Astrocyte (in vitro differentiated cells and primary cell): Measurements from ENCODE around the gene AFF3. TPM values are rescaled to one million over a fixed set of nuclear protein-coding genes. Genes with fewer than 3 reads are reported as not detected.

ENCODE experiments used
- DNase-seq: peaks from one replicate; pipeline ENCODE4 v3.0.0-alpha.2; 2010; ENCODE audit warnings: low read depth
- FAIRE-seq: peaks from 2 replicates; lab custom pipeline; 2011; peaks lifted over from hg19 to GRCh38; lab: Jason Lieb, UNC
- H2AFZ ChIP-seq: 2 replicates; pipeline ENCODE4 v1.6.0; 2012; ENCODE audit warnings: low read depth, low read length, inconsistent platforms
- H3K27ac ChIP-seq: 2 replicates; pipeline ENCODE4 v1.5.1; 2011; ENCODE audit warnings: low read depth, low read length, inconsistent platforms
- H3K27me3 ChIP-seq: 2 replicates; pipeline ENCODE4 v1.6.0; 2011; ENCODE audit warnings: low read length, inconsistent platforms; ENCODE audit not compliant: insufficient read depth
- H3K36me3 ChIP-seq: 2 replicates; pipeline ENCODE4 v1.5.1; 2011; ENCODE audit warnings: low read length, inconsistent platforms; ENCODE audit not compliant: insufficient read depth
- H3K4me1 ChIP-seq: 2 replicates; pipeline ENCODE4 v1.5.1; 2011; ENCODE audit warnings: low read length, inconsistent platforms; ENCODE audit not compliant: insufficient read depth
- H3K4me2 ChIP-seq: 2 replicates; pipeline ENCODE4 v1.6.0; 2012; ENCODE audit warnings: low read length, inconsistent platforms
- H3K4me3 ChIP-seq: 2 replicates; pipeline ENCODE4 v1.5.1; 2011; ENCODE audit warnings: low read depth, mild to moderate bottlenecking, low read length, inconsistent platforms; ENCODE audit not compliant: insufficient read depth
- H3K79me2 ChIP-seq: 2 replicates; pipeline ENCODE4 v1.6.0; 2012; ENCODE audit warnings: mild to moderate bottlenecking, low read length, inconsistent platforms; ENCODE audit not compliant: insufficient read depth
- H3K9ac ChIP-seq: 2 replicates; pipeline ENCODE4 v1.6.0; 2012; ENCODE audit warnings: mild to moderate bottlenecking, low read length, inconsistent platforms
- H3K9me3 ChIP-seq: 2 replicates; pipeline ENCODE4 v1.5.1; 2012; ENCODE audit warnings: low read depth, mild to moderate bottlenecking, low read length, inconsistent platforms; ENCODE audit not compliant: insufficient read depth
- H4K20me1 ChIP-seq: 2 replicates; pipeline ENCODE4 v1.6.0; 2012; ENCODE audit warnings: low read length, inconsistent platforms; ENCODE audit not compliant: insufficient read depth
- H3K27ac Mint-ChIP-seq: one replicate; pipeline ENCODE4 v1.8.0; 2021; ENCODE audit warnings: mild to moderate bottlenecking, mixed read lengths; ENCODE audit not compliant: unreplicated experiment
- H3K27me3 Mint-ChIP-seq: one replicate; pipeline ENCODE4 v1.8.0; 2021; ENCODE audit warnings: low read depth, mixed read lengths; ENCODE audit not compliant: unreplicated experiment
- H3K36me3 Mint-ChIP-seq: one replicate; pipeline ENCODE4 v1.8.0; 2021; ENCODE audit warnings: low read depth, mixed read lengths; ENCODE audit not compliant: unreplicated experiment
- H3K4me1 Mint-ChIP-seq: one replicate; pipeline ENCODE4 v1.8.0; 2021; ENCODE audit warnings: low read depth, mixed read lengths; ENCODE audit not compliant: unreplicated experiment
- H3K4me3 Mint-ChIP-seq: one replicate; pipeline ENCODE4 v1.8.0; 2021; ENCODE audit warnings: mild to moderate bottlenecking, moderate library complexity, mixed read lengths; ENCODE audit not compliant: unreplicated experiment
- H3K9me3 Mint-ChIP-seq: one replicate; pipeline ENCODE4 v1.8.0; 2021; ENCODE audit warnings: mild to moderate bottlenecking, mixed read lengths; ENCODE audit not compliant: unreplicated experiment
- EZH2 ChIP-seq: IDR thresholded peaks from 2 replicates; pipeline ENCODE4 v1.6.1; 2012; ENCODE audit warnings: mild to moderate bottlenecking, low read length, inconsistent platforms; ENCODE audit not compliant: insufficient read depth
- total RNA-seq: library from RNA; stranded (reverse); gene quantifications from 2 replicates; pipeline ENCODE4 v1.2.1, GENCODE V29; 2021
- TF ChIP-seq, protein P1 (sequence below): IDR thresholded peaks from 2 replicates; pipeline ENCODE4 v1.5.1; 2011; ENCODE audit warnings: low read depth, mild to moderate bottlenecking, inconsistent platforms, low read length, moderate library complexity; ENCODE audit not compliant: insufficient read depth

AFF3 gene
- total RNA-seq, 1 donor from 2014 or later, result 14.7 TPM

DNA sequence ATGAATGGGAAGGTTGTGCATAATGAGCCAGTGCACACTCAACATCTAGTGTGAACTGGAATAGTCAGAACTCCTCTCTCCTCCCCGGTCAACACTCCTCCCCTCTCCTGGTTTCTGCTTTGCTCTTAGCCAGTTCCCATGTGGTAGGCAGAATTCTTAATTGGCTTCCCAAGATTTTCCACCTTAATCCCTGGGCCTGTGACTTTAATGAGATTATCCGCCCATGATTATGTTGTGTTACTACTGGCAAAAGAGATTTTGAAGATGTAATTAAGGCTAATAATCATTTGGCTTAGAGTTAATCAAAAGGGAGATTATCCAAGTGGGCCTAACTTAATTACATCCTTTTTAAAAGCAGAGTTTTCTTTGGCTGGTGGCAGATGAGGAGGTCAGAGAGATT, 618.3 kb downstream of the AFF3 start:
- no peak for FAIRE-seq
- Histone ChIP-seq H3K9ac (no peak overlapping the region), H4K20me1 (no peaks in the 10 kb centered on the region), H3K36me3 (no peaks in the 10 kb centered on the region), H3K79me2 (no peaks in the 10 kb centered on the region), H2AFZ (no peak overlapping the region), H3K4me3 (no peak overlapping the region), H3K27ac (no peak overlapping the region), H3K9me3 (no peaks in the 10 kb centered on the region), H3K27me3 (no peaks in the 10 kb centered on the region), H3K4me1 (no peaks in the 10 kb centered on the region), H3K4me2 (no peak overlapping the region)
- peaks cover 9% of the 10 kb centered on the region for H3K27me3 Mint-ChIP-seq
- no peak overlapping the region for H3K27ac Mint-ChIP-seq
- H3K4me3 Mint-ChIP-seq, result no peak overlapping the region
- no peaks in the 10 kb centered on the region for H3K36me3 Mint-ChIP-seq
- no peaks in the 10 kb centered on the region for H3K9me3 Mint-ChIP-seq
- TF ChIP-seq, protein P1, sequence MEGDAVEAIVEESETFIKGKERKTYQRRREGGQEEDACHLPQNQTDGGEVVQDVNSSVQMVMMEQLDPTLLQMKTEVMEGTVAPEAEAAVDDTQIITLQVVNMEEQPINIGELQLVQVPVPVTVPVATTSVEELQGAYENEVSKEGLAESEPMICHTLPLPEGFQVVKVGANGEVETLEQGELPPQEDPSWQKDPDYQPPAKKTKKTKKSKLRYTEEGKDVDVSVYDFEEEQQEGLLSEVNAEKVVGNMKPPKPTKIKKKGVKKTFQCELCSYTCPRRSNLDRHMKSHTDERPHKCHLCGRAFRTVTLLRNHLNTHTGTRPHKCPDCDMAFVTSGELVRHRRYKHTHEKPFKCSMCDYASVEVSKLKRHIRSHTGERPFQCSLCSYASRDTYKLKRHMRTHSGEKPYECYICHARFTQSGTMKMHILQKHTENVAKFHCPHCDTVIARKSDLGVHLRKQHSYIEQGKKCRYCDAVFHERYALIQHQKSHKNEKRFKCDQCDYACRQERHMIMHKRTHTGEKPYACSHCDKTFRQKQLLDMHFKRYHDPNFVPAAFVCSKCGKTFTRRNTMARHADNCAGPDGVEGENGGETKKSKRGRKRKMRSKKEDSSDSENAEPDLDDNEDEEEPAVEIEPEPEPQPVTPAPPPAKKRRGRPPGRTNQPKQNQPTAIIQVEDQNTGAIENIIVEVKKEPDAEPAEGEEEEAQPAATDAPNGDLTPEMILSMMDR, result no peak
- no peak for TF ChIP-seq EZH2
- no peak for DNase-seq
- no peaks in the 10 kb centered on the region for H3K4me1 Mint-ChIP-seq

DNA sequence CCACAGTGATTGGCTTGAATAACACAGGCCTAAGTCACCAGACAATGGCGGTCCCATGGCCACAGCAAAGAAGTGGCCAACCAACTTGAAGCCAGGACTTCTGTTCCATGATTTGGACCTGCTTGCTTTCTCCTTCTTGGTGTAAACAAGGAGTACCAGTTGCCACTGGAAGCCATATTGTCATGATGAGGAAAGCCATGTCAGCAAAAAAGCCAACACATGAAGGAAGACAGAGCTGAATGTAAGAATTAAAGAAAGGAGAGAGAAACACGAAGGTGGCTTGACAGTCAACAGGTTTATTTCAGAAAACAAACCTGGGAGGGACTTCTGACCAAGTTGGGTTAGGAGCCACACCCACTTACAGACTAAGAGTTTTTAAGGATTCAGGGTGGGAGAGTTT, 620.2 kb downstream of the AFF3 start:
- Mint-ChIP-seq H3K36me3 (no peaks in the 10 kb centered on the region), H3K27me3 (peaks cover 10% of the 10 kb centered on the region), H3K9me3 (no peaks in the 10 kb centered on the region), H3K4me1 (no peaks in the 10 kb centered on the region), H3K4me3 (no peak overlapping the region), H3K27ac (no peak overlapping the region)
- H3K79me2 ChIP-seq, result no peaks in the 10 kb centered on the region
- H3K36me3 ChIP-seq, result no peaks in the 10 kb centered on the region
- no peak overlapping the region for H3K9ac ChIP-seq
- H3K4me2 ChIP-seq, result no peak overlapping the region
- TF ChIP-seq, protein P1, result no peak
- TF ChIP-seq EZH2, result no peak
- no peak for FAIRE-seq
- H2AFZ ChIP-seq, result no peak overlapping the region
- no peak for DNase-seq
- no peaks in the 10 kb centered on the region for H3K9me3 ChIP-seq
- H3K27ac ChIP-seq, result no peak overlapping the region
- no peaks in the 10 kb centered on the region for H3K27me3 ChIP-seq
- no peak overlapping the region for H3K4me3 ChIP-seq
- H3K4me1 ChIP-seq, result no peaks in the 10 kb centered on the region
- H4K20me1 ChIP-seq, result no peaks in the 10 kb centered on the region

GRCh38 chr2:99520813-99521212, 621.6 kb downstream of the AFF3 start:
- H3K4me3 Mint-ChIP-seq, result no peak overlapping the region
- H3K4me2 ChIP-seq, result no peak overlapping the region
- H3K4me3 ChIP-seq, result no peak overlapping the region
- TF ChIP-seq, protein P1, result no peak
- TF ChIP-seq EZH2, result no peak
- DNase-seq, result no peak
- H3K27me3 Mint-ChIP-seq, result peaks cover 8% of the 10 kb centered on the region
- no peak overlapping the region for H3K27ac ChIP-seq
- H3K79me2 ChIP-seq, result no peaks in the 10 kb centered on the region
- no peak for FAIRE-seq
- H4K20me1 ChIP-seq, result no peaks in the 10 kb centered on the region
- no peaks in the 10 kb centered on the region for H3K9me3 ChIP-seq
- H3K36me3 ChIP-seq, result no peaks in the 10 kb centered on the region
- peaks cover 3% of the 10 kb centered on the region for H3K27me3 ChIP-seq
- no peak overlapping the region for H2AFZ ChIP-seq
- no peaks in the 10 kb centered on the region for H3K36me3 Mint-ChIP-seq
- no peak overlapping the region for H3K9ac ChIP-seq
- no peaks in the 10 kb centered on the region for H3K4me1 ChIP-seq
- H3K27ac Mint-ChIP-seq, result no peak overlapping the region
- no peaks in the 10 kb centered on the region for H3K4me1 Mint-ChIP-seq
- no peaks in the 10 kb centered on the region for H3K9me3 Mint-ChIP-seq
